Panc1 (cell line): ENCODE data around the gene CDC6. TPM values are rescaled to one million over a fixed set of nuclear protein-coding genes. Genes with fewer than 3 reads are reported as not detected.

Experiments
- ATAC-seq: fragments of 200-7000 bp; cut with Tn5 transposase; 2 replicates; pipeline ENCODE4 v1.9.1; 2020; ENCODE audit warnings: mild to moderate bottlenecking, moderate library complexity
- BruUV-seq: library from RNA; stranded (reverse); fragments of 400-500 nt; replicated peaks from 2 replicates; lab custom pipeline; 2021; lab: Mats Ljungman, UMichigan
- CTCF ChIA-PET: fragments of 300-600 bp; sonication (Branson Sonifier 250); formaldehyde crosslinking; loops from one replicate; lab custom pipeline; 2022; ENCODE audit warnings: antibody characterized with exemption; lab: Charles Lee
- POLR2A ChIA-PET: fragments of 300-600 bp; sonication (Branson Sonifier 250); formaldehyde crosslinking; loops from one replicate; lab custom pipeline; 2022; ENCODE audit warnings: antibody characterized with exemption; lab: Charles Lee
- DNase-seq: peaks from one replicate; pipeline ENCODE4 v3.0.0-alpha.2; 2010; ENCODE audit warnings: low read depth, low spot score
- H3K27ac ChIP-seq: 2 replicates; pipeline ENCODE4 v1.5.1; 2011; ENCODE audit warnings: mild to moderate bottlenecking, low read length, inconsistent platforms
- H3K27me3 ChIP-seq: fragments of 200-500 bp; sonication (Bioruptor generic); 2 replicates; pipeline ENCODE4 v1.6.0; 2014; ENCODE audit warnings: low read length, inconsistent platforms; ENCODE audit not compliant: control insufficient read depth, insufficient read depth
- H3K36me3 ChIP-seq: fragments of 200-500 bp; sonication (Bioruptor generic); 2 replicates; pipeline ENCODE4 v1.5.1; 2014; ENCODE audit warnings: inconsistent platforms, mild to moderate bottlenecking, low read length, moderate library complexity; ENCODE audit not compliant: control insufficient read depth, insufficient read depth
- H3K4me1 ChIP-seq: 2 replicates; pipeline ENCODE4 v1.5.1; 2011; ENCODE audit warnings: inconsistent platforms, mild to moderate bottlenecking, low read length, moderate library complexity; ENCODE audit not compliant: control insufficient read depth, insufficient read depth
- H3K4me3 ChIP-seq, 2 experiments: 2 replicates each; pipeline ENCODE4 v1.5.1; 2011 to 2012; ENCODE audit warnings: low read depth in 2 of 2, low read length in 2 of 2, mild to moderate bottlenecking in 2 of 2, inconsistent platforms in 1 of 2, moderate library complexity in 1 of 2
- H3K9me3 ChIP-seq: fragments of 200-500 bp; sonication (Bioruptor generic); 2 replicates; pipeline ENCODE4 v1.5.1; 2014; ENCODE audit warnings: low read depth, mild to moderate bottlenecking, inconsistent platforms, low read length, moderate library complexity; ENCODE audit not compliant: control insufficient read depth, insufficient read depth
- CTCF ChIP-seq: fragments of 450-650 bp; IDR thresholded peaks from 2 replicates; pipeline ENCODE4 v1.5.1; 2017; ENCODE audit warnings: mild to moderate bottlenecking
- POLR2AphosphoS5 ChIP-seq: IDR thresholded peaks from 2 replicates; pipeline ENCODE4 v1.6.1; 2012; ENCODE audit warnings: mild to moderate bottlenecking, low read depth, low read length, moderate library complexity
- REST ChIP-seq, 2 experiments: IDR thresholded peaks; 2 replicates each; pipeline ENCODE4 v1.6.1; 2011 to 2012; ENCODE audit warnings: low read depth in 2 of 2, control low read depth in 1 of 2, low read length in 1 of 2, mild to moderate bottlenecking in 1 of 2, moderate library complexity in 1 of 2; ENCODE audit not compliant: insufficient read depth in 1 of 2
- SIN3A ChIP-seq: IDR thresholded peaks from 2 replicates; pipeline ENCODE4 v1.6.1; 2012; ENCODE audit warnings: low read depth, mild to moderate bottlenecking, low read length, moderate library complexity, borderline replicate concordance; ENCODE audit not compliant: insufficient read depth
- TCF7L2 ChIP-seq: IDR thresholded peaks from 2 replicates; pipeline ENCODE4 v1.6.1; 2011; ENCODE audit warnings: mild to moderate bottlenecking, low read depth, low read length, inconsistent platforms
- in situ Hi-C: cut with HindIII; loops from 2 replicates; pipeline ENCODE4 v1.10.0; 2016; ENCODE audit warnings: low sequenced_read_pairs, low pct_unique_long_range_greater_than_20kb
- intact Hi-C: fragments of 100-400 bp; cut with micrococcal nuclease; formaldehyde crosslinking; loops from one replicate; pipeline ENCODE4 v1.10.0; 2022; ENCODE audit not compliant: unreplicated experiment
- total RNA-seq: library from RNA; stranded (reverse); gene quantifications from one replicate; pipeline ENCODE4 v1.2.1, GENCODE V29; 2021; ENCODE audit not compliant: unreplicated experiment

The CDC6 gene
- total RNA-seq, 1 experiment from 2014 or later, result 66.3 TPM

GRCh38 chr17:40330850-40331470 lies 43.3 kb downstream of the CDC6 start:
- intact Hi-C loops (no loop called here), in situ Hi-C loops (no loop called here)
- H3K36me3 ChIP-seq, result no peaks in the 10 kb centered on the region
- ATAC-seq (no peak), DNase-seq (no peak)
- no TSS peak for BruUV-seq
- no peak for TF ChIP-seq CTCF
- no peak for TF ChIP-seq REST (IDR thresholded peaks at IDR 0.05; ENCODE audit: insufficient read depth in 1 of 2, low read depth in 2 of 2, low read length in 1 of 2)
- TF ChIP-seq SIN3A, result no peak
- TF ChIP-seq TCF7L2, result no peak
- no peak for TF ChIP-seq POLR2AphosphoS5
- peak overlapping the region; percentile 90 for H3K27ac ChIP-seq
- POLR2A ChIA-PET, result no interaction called here
- H3K27me3 ChIP-seq, result no peaks in the 10 kb centered on the region
- CTCF ChIA-PET, result interaction anchor here (0.6 kb wide), 1 partner anchor 25 kb away, joined by 4 read pairs; no protein-coding TSS in a partner anchor
- H3K4me1 ChIP-seq, result peaks cover 77% of the 10 kb centered on the region
- H3K4me3 ChIP-seq, result no peak overlapping the region
- H3K9me3 ChIP-seq, result no peaks in the 10 kb centered on the region

GRCh38 chr17:40331743-40332641 lies 44.3 kb downstream of the CDC6 start:
- peak overlapping the region; percentile 90 for H3K27ac ChIP-seq
- 0 out of 4 replicates have a peak overlapping the region, but pooled peaks of 1 of the 2 experiments have one; percentile 17 for H3K4me3 ChIP-seq
- H3K27me3 ChIP-seq, result no peaks in the 10 kb centered on the region
- BruUV-seq, result no TSS peak
- DNase-seq (no peak), ATAC-seq (peak; percentile 86)
- no peaks in the 10 kb centered on the region for H3K36me3 ChIP-seq
- CTCF ChIA-PET, result interaction anchor here (0.6 kb wide), 1 partner anchor 24 kb away, joined by 4 read pairs; no protein-coding TSS in a partner anchor
- H3K9me3 ChIP-seq, result no peaks in the 10 kb centered on the region
- TF ChIP-seq SIN3A, result no peak; the same call in 1 of the 2 replicates
- peak; percentile 82 for TF ChIP-seq POLR2AphosphoS5
- TF ChIP-seq TCF7L2, result peak; percentile 46; the same call in 1 of the 2 replicates
- no peak for TF ChIP-seq CTCF
- intact Hi-C loops, result no loop called here
- POLR2A ChIA-PET, result interaction anchor here (0.7 kb wide), 1 partner anchor 9 kb away, joined by 4 read pairs; no protein-coding TSS in a partner anchor
- peaks cover 72% of the 10 kb centered on the region for H3K4me1 ChIP-seq
- in situ Hi-C loops, result no loop called here
